Ascending aorta (tissue), 2 donors: Measurements from ENCODE around the gene RFX4. TPM values are rescaled to one million over a fixed set of nuclear protein-coding genes. Genes with fewer than 3 reads are reported as not detected.

Experiments
- DNase-seq, 2 donors: peaks; one replicate each; pipeline ENCODE4 v3.0.0-alpha.2; 2019; ENCODE audit warnings: low spot score in 2 of 2
- H3K27ac ChIP-seq, 2 donors: fragments of 200-600 bp; sonication (generic); one replicate each; pipeline ENCODE4 v1.5.1; 2016 to 2017; ENCODE audit warnings: mild to moderate bottlenecking in 1 of 2
- H3K27me3 ChIP-seq: fragments of 200-600 bp; sonication (generic); one replicate; pipeline ENCODE4 v1.5.1; 2017
- H3K36me3 ChIP-seq, 2 donors: fragments of 200-600 bp; sonication (generic); one replicate each; pipeline ENCODE4 v1.5.1; 2016
- H3K4me1 ChIP-seq, 2 donors: fragments of 200-600 bp; sonication (generic); one replicate each; pipeline ENCODE4 v1.5.1; 2016 to 2017; ENCODE audit warnings: mild to moderate bottlenecking in 1 of 2
- H3K4me3 ChIP-seq, 2 donors: fragments of 200-600 bp; sonication (generic); one replicate each; pipeline ENCODE4 v1.5.1; 2016 to 2017; ENCODE audit warnings: mild to moderate bottlenecking in 1 of 2
- H3K9me3 ChIP-seq, 2 donors: fragments of 200-600 bp; sonication (generic); one replicate each; pipeline ENCODE4 v1.5.1; 2016
- intact Hi-C: fragments of 100-400 bp; cut with DNase I; formaldehyde crosslinking; loops from one replicate; pipeline ENCODE4 v1.15.1; 2023
- total RNA-seq: library from RNA; depleted of rRNA; stranded (reverse); fragments of >200 nt; gene quantifications from one replicate; pipeline ENCODE4 v1.1.0, GENCODE V29; 2016
- TF ChIP-seq, protein P1 (sequence below), 3 experiments: fragments of 200-600 bp in 2 of 3; fragments of 450-650 bp in 1 of 3; sonication (generic) in 2 of 3; IDR thresholded peaks; one replicate each; pipeline ENCODE4 v1.5.1; 2016 to 2019; ENCODE audit warnings: antibody characterized with exemption in 3 of 3, mild to moderate bottlenecking in 1 of 3, moderate library complexity in 1 of 3

Gene RFX4
- total RNA-seq, 1 donor from 2014 or later, result not detected

GRCh38 chr12:106791531-106791930 lies 208.7 kb downstream of the RFX4 start:
- Histone ChIP-seq H3K4me3 (no peak overlapping the region), H3K27ac (no peak overlapping the region), H3K4me1 (no peaks in the 10 kb centered on the region), H3K36me3 (peaks cover 4 to 13% of the 10 kb centered on the region in 2 donors), H3K9me3 (no peaks in the 10 kb centered on the region), H3K27me3 (no peaks in the 10 kb centered on the region)
- TF ChIP-seq, protein P1, sequence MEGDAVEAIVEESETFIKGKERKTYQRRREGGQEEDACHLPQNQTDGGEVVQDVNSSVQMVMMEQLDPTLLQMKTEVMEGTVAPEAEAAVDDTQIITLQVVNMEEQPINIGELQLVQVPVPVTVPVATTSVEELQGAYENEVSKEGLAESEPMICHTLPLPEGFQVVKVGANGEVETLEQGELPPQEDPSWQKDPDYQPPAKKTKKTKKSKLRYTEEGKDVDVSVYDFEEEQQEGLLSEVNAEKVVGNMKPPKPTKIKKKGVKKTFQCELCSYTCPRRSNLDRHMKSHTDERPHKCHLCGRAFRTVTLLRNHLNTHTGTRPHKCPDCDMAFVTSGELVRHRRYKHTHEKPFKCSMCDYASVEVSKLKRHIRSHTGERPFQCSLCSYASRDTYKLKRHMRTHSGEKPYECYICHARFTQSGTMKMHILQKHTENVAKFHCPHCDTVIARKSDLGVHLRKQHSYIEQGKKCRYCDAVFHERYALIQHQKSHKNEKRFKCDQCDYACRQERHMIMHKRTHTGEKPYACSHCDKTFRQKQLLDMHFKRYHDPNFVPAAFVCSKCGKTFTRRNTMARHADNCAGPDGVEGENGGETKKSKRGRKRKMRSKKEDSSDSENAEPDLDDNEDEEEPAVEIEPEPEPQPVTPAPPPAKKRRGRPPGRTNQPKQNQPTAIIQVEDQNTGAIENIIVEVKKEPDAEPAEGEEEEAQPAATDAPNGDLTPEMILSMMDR (IDR thresholded peaks at IDR 0.05), result no peak
- intact Hi-C loops, result no loop called here
- DNase-seq, result no peak

GRCh38 chr12:106794369-106794768 lies 211.6 kb downstream of the RFX4 start:
- no peak overlapping the region for H3K4me3 ChIP-seq
- no peaks in the 10 kb centered on the region for H3K4me1 ChIP-seq
- H3K27me3 ChIP-seq, result no peaks in the 10 kb centered on the region
- H3K36me3 ChIP-seq, result peaks cover 4 to 13% of the 10 kb centered on the region in 2 donors
- H3K9me3 ChIP-seq, result no peaks in the 10 kb centered on the region
- no peak overlapping the region for H3K27ac ChIP-seq
- no peak for DNase-seq
- TF ChIP-seq, protein P1 (IDR thresholded peaks at IDR 0.05), result no peak
- intact Hi-C loops, result no loop called here

GRCh38 chr12:106801167-106801708 lies 218.4 kb downstream of the RFX4 start:
- no peak for DNase-seq
- no peaks in the 10 kb centered on the region for H3K4me1 ChIP-seq
- TF ChIP-seq, protein P1 (IDR thresholded peaks at IDR 0.05), result no peak
- no peaks in the 10 kb centered on the region for H3K9me3 ChIP-seq
- peaks cover 0 to 2% of the 10 kb centered on the region in 2 donors for H3K36me3 ChIP-seq
- no peak overlapping the region for H3K4me3 ChIP-seq
- no peaks in the 10 kb centered on the region for H3K27me3 ChIP-seq
- intact Hi-C loops, result no loop called here
- H3K27ac ChIP-seq, result no peak overlapping the region

GRCh38 chr12:106801830-106802533 lies 219.2 kb downstream of the RFX4 start:
- DNase-seq, result no peak
- Histone ChIP-seq H3K4me1 (no peaks in the 10 kb centered on the region), H3K4me3 (no peak overlapping the region), H3K36me3 (peaks cover 0 to 5% of the 10 kb centered on the region in 2 donors), H3K27me3 (no peaks in the 10 kb centered on the region), H3K9me3 (no peaks in the 10 kb centered on the region), H3K27ac (no peak overlapping the region)
- TF ChIP-seq, protein P1 (IDR thresholded peaks at IDR 0.05), result no peak
- intact Hi-C loops, result no loop called here

DNA sequence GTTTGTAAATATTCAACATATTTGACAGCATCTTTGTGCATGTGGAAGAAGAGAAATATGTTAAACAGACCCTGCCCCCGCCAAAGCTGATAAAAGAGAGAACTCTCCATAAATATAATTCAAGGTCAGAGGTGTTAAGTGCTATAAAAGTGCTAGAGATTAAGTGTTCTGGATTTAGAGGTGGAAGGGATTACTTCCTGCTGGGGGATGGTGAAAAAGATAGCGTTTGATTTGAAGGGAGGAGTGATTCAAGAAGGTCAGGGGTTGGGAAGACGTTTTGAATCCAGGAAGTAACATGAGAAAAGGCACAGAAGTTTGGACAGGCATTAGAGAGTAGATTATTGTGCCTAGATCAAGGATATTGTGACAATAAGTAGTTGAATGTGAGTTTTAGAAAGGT lies 221.9 kb downstream of the RFX4 start:
- Histone ChIP-seq H3K4me3 (no peak overlapping the region), H3K27me3 (no peaks in the 10 kb centered on the region), H3K9me3 (no peaks in the 10 kb centered on the region), H3K36me3 (peaks cover 0 to 5% of the 10 kb centered on the region in 2 donors), H3K4me1 (no peaks in the 10 kb centered on the region), H3K27ac (no peak overlapping the region)
- no peak for DNase-seq
- intact Hi-C loops, result no loop called here
- TF ChIP-seq, protein P1 (IDR thresholded peaks at IDR 0.05), result no peak

Other genes with a start within 250 kb of the RFX4 start
- 0.21 TPM for gene POLR3B, start 225.3 kb upstream of the RFX4 start, total RNA-seq
- gene RIC8B, start 191.7 kb downstream of the RFX4 start, total RNA-seq, result 19.1 TPM